GM19240 (cell line): ENCODE data around the gene ZDHHC3.
A peak's percentile ranks its signal among the peaks of the same experiment; 100 is the strongest.
"Not testable (repeated sequence)": the region's sequence is repeated elsewhere in the genome, so short reads cannot be mapped to it uniquely, and the experiment has no call there.

ENCODE experiments used
- DNase-seq: peaks from one replicate; pipeline ENCODE4 v3.0.0; 2011; ENCODE audit warnings: low spot score; ENCODE audit not compliant: insufficient read length

ZDHHC3 gene

GRCh38 chr3:44965165-44965564 is 10.8 kb downstream of the ZDHHC3 start:
- no peak for DNase-seq

GRCh38 chr3:44963571-44964325 is 12.2 kb downstream of the ZDHHC3 start:
- DNase-seq: no peak

- no peak for DNase-seq
These were observed 13.2 kb downstream of the ZDHHC3 start for GRCh38 chr3:44962621-44963393.

- no peak for DNase-seq
These were observed 14.1 kb downstream of the ZDHHC3 start for GRCh38 chr3:44961888-44962287.

- DNase-seq: no peak
These were observed 15.5 kb downstream of the ZDHHC3 start for GRCh38 chr3:44960387-44961026.

- DNase-seq: no peak
These were observed 17.6 kb downstream of the ZDHHC3 start for GRCh38 chr3:44958386-44958785.

- no peak for DNase-seq
These were observed 18.0 kb downstream of the ZDHHC3 start for GRCh38 chr3:44957986-44958385.

- DNase-seq: no peak
These were observed 20.1 kb downstream of the ZDHHC3 start for GRCh38 chr3:44955917-44956316.

- DNase-seq: peak; percentile 37
These were observed 21.0 kb downstream of the ZDHHC3 start for GRCh38 chr3:44954962-44955361.

- DNase-seq: no peak
These were observed 21.7 kb downstream of the ZDHHC3 start for GRCh38 chr3:44954304-44954703.

- DNase-seq: no peak
These were observed 23.3 kb downstream of the ZDHHC3 start for GRCh38 chr3:44952689-44953088.

- no peak for DNase-seq
These were observed 25.7 kb downstream of the ZDHHC3 start for GRCh38 chr3:44950275-44950734.

GRCh38 chr3:44949770-44950169 is 26.2 kb downstream of the ZDHHC3 start:
- not testable (repeated sequence) for DNase-seq

GRCh38 chr3:44948239-44948638 is 27.7 kb downstream of the ZDHHC3 start:
- no peak for DNase-seq

GRCh38 chr3:44942202-44942921 is 33.6 kb downstream of the ZDHHC3 start:
- no peak for DNase-seq

- DNase-seq: no peak
These were observed 36.4 kb downstream of the ZDHHC3 start for GRCh38 chr3:44939581-44940036.

GRCh38 chr3:44932986-44933944 is 42.7 kb downstream of the ZDHHC3 start:
- no peak for DNase-seq

- no peak for DNase-seq
These were observed 43.7 kb downstream of the ZDHHC3 start for GRCh38 chr3:44932271-44932670.

GRCh38 chr3:44931791-44932190 is 44.2 kb downstream of the ZDHHC3 start:
- DNase-seq: no peak

- DNase-seq: no peak
These were observed 45.1 kb downstream of the ZDHHC3 start for GRCh38 chr3:44930911-44931310.
